Neural cell (in vitro differentiated cells): ENCODE measurements around the gene HERC2.

Experiments
- EP300 ChIP-seq: fragments of 450-650 bp; conservative IDR thresholded peaks from 2 replicates; pipeline ENCODE4 v1.6.1; 2014; ENCODE audit warnings: antibody characterized with exemption, mild to moderate bottlenecking, moderate library complexity; ENCODE audit not compliant: poor library complexity, severe bottlenecking
- EZH2 ChIP-seq: fragments of 200-600, 300-800 bp; shearing (Covaris generic), sonication (generic); IDR thresholded peaks from 2 replicates; pipeline ENCODE4 v1.6.1; 2014; ENCODE audit warnings: antibody characterized with exemption, low read length, borderline replicate concordance, mild to moderate bottlenecking; ENCODE audit not compliant: insufficient read depth, poor library complexity, severe bottlenecking
- MXI1 ChIP-seq: fragments of 450-650 bp; conservative IDR thresholded peaks from 2 replicates; pipeline ENCODE4 v1.6.1; 2014; ENCODE audit warnings: antibody characterized with exemption, mild to moderate bottlenecking; ENCODE audit not compliant: poor library complexity, severe bottlenecking
- POLR2AphosphoS5 ChIP-seq: IDR thresholded peaks from 2 replicates; pipeline ENCODE4 v1.6.1; 2012
- RAD21 ChIP-seq: fragments of 450-650 bp; conservative IDR thresholded peaks from 2 replicates; pipeline ENCODE4 v1.6.1; 2014; ENCODE audit warnings: antibody characterized with exemption, mild to moderate bottlenecking, moderate library complexity
- REST ChIP-seq: IDR thresholded peaks from 2 replicates; pipeline ENCODE4 v1.6.1; 2012; ENCODE audit warnings: borderline replicate concordance
- SMC3 ChIP-seq: fragments of 450-650 bp; conservative IDR thresholded peaks from 2 replicates; pipeline ENCODE4 v1.6.1; 2014; ENCODE audit warnings: antibody characterized with exemption, mild to moderate bottlenecking, moderate library complexity; ENCODE audit not compliant: poor library complexity
- TAF1 ChIP-seq: IDR thresholded peaks from 2 replicates; pipeline ENCODE4 v1.6.1; 2012; ENCODE audit warnings: low read depth
- TF ChIP-seq, protein P1 (sequence below): fragments of 450-650 bp; IDR thresholded peaks from 2 replicates; pipeline ENCODE4 v1.5.1; 2014; ENCODE audit warnings: antibody characterized with exemption, mild to moderate bottlenecking, moderate library complexity; ENCODE audit not compliant: poor library complexity, severe bottlenecking

GRCh38 chr15:28185148-28185895, 136.7 kb downstream of the HERC2 start:
- TF ChIP-seq, protein P1, sequence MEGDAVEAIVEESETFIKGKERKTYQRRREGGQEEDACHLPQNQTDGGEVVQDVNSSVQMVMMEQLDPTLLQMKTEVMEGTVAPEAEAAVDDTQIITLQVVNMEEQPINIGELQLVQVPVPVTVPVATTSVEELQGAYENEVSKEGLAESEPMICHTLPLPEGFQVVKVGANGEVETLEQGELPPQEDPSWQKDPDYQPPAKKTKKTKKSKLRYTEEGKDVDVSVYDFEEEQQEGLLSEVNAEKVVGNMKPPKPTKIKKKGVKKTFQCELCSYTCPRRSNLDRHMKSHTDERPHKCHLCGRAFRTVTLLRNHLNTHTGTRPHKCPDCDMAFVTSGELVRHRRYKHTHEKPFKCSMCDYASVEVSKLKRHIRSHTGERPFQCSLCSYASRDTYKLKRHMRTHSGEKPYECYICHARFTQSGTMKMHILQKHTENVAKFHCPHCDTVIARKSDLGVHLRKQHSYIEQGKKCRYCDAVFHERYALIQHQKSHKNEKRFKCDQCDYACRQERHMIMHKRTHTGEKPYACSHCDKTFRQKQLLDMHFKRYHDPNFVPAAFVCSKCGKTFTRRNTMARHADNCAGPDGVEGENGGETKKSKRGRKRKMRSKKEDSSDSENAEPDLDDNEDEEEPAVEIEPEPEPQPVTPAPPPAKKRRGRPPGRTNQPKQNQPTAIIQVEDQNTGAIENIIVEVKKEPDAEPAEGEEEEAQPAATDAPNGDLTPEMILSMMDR: no peak
- TF ChIP-seq EZH2 (no peak), TAF1 (no peak), EP300 (no peak), MXI1 (no peak), POLR2AphosphoS5 (no peak), REST (no peak), RAD21 (no peak), SMC3 (no peak)
